Hair follicular keratinocyte (primary cell): ENCODE results near the gene TAS2R19. TPM values are rescaled to one million over a fixed set of nuclear protein-coding genes. Genes with fewer than 3 reads are reported as not detected.

Source experiments
- total RNA-seq: library from RNA; depleted of rRNA; stranded (reverse); fragments of >200 nt; gene quantifications from 2 replicates; pipeline ENCODE4 v1.2.3, GENCODE V29; 2015

TAS2R19 gene, protein sequence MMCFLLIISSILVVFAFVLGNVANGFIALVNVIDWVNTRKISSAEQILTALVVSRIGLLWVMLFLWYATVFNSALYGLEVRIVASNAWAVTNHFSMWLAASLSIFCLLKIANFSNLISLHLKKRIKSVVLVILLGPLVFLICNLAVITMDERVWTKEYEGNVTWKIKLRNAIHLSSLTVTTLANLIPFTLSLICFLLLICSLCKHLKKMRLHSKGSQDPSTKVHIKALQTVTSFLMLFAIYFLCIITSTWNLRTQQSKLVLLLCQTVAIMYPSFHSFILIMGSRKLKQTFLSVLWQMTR
- 0.39 TPM in 1 of 2 replicates, not detected in the other for total RNA-seq

DNA sequence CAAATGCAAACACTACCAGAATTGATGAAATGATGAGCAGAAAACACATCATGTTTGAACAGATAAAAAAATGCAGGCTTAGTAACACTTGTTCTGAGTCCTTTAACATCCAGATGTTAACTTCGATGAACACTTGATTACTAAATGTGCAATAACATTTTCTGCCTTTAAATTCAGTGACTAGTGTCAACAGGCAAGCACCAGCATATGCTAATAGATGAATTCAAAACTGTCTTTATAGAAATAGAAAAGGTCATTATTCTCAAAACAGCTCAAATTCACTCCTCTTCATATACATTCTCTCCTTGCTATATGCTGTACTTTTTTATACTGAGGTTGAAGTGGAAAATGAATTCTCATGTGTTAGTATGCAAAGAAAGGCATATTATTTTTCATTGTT lies at the start of gene TAS2R19:
Gene TAS2R19 (minus strand): TSS at position 101 of the 400 bp plus-strand sequence. CDS start 49 bp downstream, at position 52.

DNA sequence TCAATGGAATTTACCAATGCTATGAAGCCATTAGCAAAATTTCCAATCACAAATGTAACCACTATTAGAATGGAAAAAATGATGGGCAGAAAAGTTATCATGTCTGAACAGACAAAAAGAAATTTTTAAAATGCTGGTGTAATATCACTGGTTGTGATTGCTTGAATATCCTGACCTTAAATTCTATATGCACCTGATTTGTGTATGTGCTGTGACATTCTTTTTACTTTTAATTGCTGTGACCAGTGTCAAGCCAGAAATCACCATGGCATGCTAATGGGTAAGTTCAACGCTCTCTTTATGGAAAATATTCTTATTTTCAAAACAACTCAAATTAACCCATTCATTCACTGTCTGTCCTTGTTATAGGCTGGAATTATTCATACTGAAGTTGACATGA lies 39.8 kb upstream of the TAS2R19 start, which contains the start of gene TAS2R46:
Gene TAS2R46 (minus strand): TSS at position 101 of the 400 bp plus-strand sequence. CDS start 0 bp downstream, at position 101.

DNA sequence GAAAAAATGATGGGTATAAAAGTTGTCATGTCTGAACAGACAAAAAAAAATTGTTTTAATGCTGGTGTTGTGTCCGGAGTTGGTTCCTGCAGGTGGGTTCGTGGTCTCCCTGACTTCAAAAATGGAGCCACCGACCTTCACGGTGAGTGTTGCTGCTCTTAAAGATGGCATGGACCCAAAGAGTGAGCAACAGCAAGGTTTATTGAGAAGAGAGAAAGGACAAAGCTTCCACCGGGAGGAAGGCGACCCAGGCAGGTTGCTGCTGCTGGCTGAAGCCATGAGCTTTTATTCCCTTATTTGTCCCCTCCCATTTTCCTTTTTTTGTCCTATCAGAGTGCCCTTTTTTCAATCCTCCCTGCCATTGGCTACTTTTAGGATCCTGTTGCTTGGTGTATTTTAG lies 8.9 kb upstream of the TAS2R19 start, which contains the start of gene TAS2R31:
Gene TAS2R31 (minus strand): TSS at position 101 of the 400 bp plus-strand sequence. CDS start 72 bp downstream, at position 29.

DNA sequence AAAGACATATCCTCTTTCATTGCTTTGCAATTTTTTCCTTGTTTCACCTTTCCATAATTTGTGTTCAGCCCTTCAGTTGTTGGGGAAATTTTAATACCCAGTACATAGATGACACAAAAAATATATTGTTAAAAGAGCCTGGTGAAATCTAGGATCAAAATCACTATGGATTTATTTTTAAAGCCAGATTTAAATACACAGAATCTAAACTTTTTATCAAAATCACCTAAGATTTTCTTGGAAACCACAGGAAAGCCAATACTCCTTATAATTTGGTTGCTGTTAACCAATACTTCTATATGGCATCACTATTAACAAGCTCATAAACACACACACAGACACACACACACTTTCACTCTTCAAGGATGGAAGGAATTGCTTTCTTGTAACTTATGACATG lies 24.2 kb downstream of the TAS2R19 start, which contains the start of gene TAS2R20:
Gene TAS2R20 (minus strand): TSS at position 101 of the 400 bp plus-strand sequence. CDS start 429 bp downstream, outside the sequence.

DNA sequence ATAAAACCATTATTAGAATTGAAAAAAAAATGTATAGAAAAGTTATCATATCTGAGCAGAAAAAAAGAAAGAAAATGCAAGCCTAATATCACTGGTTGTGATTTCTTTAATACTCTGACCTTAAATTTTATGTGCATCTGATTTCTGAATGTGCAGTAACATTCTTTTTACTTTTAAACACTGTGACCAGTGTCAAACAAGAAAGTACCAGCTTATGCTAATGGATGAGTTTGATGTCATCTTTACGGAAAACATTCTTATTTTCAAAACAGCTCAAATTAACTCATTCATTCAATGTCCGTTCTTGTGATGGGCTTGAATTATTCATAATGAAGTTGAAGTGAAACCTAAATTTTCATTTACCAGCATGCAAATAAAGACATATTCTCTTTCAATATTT lies 35.6 kb downstream of the TAS2R19 start, which contains the start of gene TAS2R50:
Gene TAS2R50 (minus strand): TSS at position 101 of the 400 bp plus-strand sequence. CDS start 52 bp downstream, at position 49.

Other genes starting within 250 kb of the TAS2R19 start
- gene TAS2R7, start 220.0 kb downstream of the TAS2R19 start, total RNA-seq: not detected in 2 replicates
- gene TAS2R8, start 215.3 kb downstream of the TAS2R19 start, total RNA-seq: not detected in 2 replicates
- not detected in 2 replicates for gene TAS2R9, start 212.5 kb downstream of the TAS2R19 start, total RNA-seq
- 0.31 TPM in 1 of 2 replicates, not detected in the other for gene TAS2R10, start 196.3 kb downstream of the TAS2R19 start, total RNA-seq
- gene PRR4, start 173.1 kb downstream of the TAS2R19 start, total RNA-seq: 0.31 TPM in 1 of 2 replicates, not detected in the other
- gene PRH1, start 138.4 kb downstream of the TAS2R19 start, total RNA-seq: 0.76 and 9.7 TPM in 2 replicates
- gene TAS2R13, start 113.1 kb downstream of the TAS2R19 start, total RNA-seq: not detected in 2 replicates
- gene PRH2, start 93.4 kb downstream of the TAS2R19 start, total RNA-seq: not detected in 2 replicates
- gene TAS2R14, start 83.4 kb downstream of the TAS2R19 start, total RNA-seq: 0.19 and 0.70 TPM in 2 replicates
- not detected in 2 replicates for gene TAS2R50, start 35.7 kb downstream of the TAS2R19 start, total RNA-seq
- gene TAS2R20, start 24.3 kb downstream of the TAS2R19 start, total RNA-seq: 0.08 and 0.19 TPM in 2 replicates
- 0.39 TPM in 1 of 2 replicates, not detected in the other for gene TAS2R31, start 8.8 kb upstream of the TAS2R19 start, total RNA-seq
- not detected in 2 replicates for gene TAS2R46, start 39.7 kb upstream of the TAS2R19 start, total RNA-seq
- gene TAS2R43, start 69.7 kb upstream of the TAS2R19 start, total RNA-seq: not detected in 2 replicates
- 0.08 TPM in 1 of 2 replicates, not detected in the other for gene TAS2R30, start 112.0 kb upstream of the TAS2R19 start, total RNA-seq
- gene SMIM10L1, start 148.6 kb upstream of the TAS2R19 start, total RNA-seq: 3.5 and 4.1 TPM in 2 replicates
- not detected in 2 replicates for gene TAS2R42, start 164.3 kb upstream of the TAS2R19 start, total RNA-seq
- not detected in 2 replicates for gene PRB3, start 247.1 kb upstream of the TAS2R19 start, total RNA-seq